Activated CD4-positive, alpha-beta T cell treated with anti-CD3 and anti-CD28 coated beads, Interleukin-2, amount 50 U/mL, for 16 hours (primary cell): Measurements from ENCODE around the gene NXPH4.

Experiments used
- DNase-seq: peaks from one replicate; pipeline ENCODE4 v3.0.0-alpha.2; 2020

The NXPH4 gene

DNA sequence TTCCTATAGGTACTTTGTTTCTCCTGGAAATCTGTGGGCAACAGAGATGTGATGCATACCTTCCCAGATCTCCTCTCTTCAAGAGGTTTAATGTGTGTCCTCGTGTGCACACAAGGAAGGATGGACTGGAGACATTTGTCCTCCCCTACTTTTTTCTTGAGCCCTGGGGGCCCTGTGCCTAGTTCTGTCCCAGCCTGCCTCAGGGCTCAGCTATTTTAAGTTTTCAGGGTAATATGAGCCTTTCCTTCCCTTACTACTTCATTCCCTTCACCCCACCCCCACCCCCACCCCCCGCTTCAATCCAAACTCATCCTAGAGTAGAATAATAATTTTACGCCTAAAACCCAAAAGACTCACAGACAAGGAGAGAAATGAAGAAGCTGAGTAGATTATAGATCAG is 33.9 kb downstream of the NXPH4 start:
- DNase-seq = no peak

DNA sequence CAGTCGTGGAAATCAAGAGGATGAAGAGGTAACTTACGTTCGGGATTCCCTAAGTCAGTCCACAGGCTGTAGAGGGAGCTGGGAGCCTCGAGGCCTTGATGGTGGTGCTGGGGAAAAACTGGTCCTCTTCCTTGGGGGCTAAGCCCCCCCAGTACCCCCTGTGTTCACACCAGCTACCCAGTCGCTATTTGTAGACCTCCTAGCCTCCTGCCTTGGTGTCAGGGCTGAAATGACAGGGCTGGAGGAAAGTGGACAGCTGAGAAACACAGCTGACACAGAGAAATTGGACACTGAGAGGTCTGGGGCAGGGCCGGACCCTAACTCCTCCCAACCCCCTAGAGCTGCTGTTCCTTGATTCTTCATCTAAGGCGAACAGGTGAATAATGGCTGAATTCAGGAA is 34.4 kb downstream of the NXPH4 start, which contains the start of gene STAC3:
Gene STAC3, minus strand, starts transcription at position 232 of the 400 bp plus-strand sequence. CDS start 1,551 bp downstream, outside the sequence.
- no peak for DNase-seq

DNA sequence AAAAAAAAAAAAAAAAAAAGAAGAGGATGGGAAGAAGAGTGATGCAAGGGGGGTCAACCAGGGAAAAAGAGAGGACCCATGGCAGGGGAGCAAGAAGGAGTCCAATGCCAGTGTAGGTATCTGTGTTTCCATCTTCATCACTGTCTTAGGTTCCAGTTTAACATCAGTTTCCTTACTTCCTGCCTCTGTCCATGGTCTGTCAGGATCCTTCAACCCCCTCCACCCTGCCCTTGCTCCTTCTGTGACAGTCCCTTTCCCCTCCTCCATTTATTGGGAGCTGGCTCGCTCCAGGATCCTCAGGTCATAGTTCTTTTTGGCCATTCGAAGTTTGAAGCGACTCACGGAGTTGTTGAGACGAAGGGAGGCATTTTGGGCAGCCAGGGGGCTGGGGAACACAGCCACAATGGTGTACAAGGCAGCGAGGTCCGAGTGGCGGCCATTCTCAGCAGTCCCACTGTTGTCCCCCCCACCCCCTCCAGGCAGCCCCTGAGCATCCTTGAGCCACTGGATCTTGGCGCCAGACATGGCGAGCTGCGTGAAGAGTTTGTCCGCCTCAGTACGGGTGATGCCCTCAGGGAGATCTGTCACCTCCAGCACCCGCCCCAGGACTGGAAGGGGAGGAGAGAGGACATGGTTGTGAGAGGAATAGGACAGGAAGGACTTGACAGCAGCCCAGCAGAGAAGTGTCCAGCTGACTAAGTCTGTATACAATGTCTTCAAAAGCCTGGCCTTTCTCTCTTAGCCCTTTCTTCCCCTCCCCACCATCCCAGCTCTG is 38.1 kb downstream of the NXPH4 start:
- DNase-seq = no peak

DNA sequence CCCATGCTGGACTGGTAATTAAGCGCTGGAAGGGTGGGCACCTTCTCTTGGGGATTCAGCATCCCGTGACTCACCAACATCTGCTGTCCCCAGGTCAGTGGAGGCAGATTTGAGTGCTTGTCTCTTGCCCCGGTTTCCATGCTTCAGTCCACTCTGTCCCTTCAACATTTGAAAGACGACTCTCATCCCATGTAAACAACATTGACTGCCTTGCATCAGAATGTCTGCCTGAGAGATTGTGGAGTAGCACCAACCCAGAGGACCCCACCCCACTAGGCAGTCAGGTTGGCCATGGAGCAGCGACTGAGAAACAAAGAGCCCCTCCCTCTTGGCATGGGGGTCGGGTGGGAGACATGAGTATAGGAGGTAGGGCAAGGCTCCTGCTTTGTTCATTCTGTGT is 39.3 kb downstream of the NXPH4 start:
- DNase-seq = no peak

DNA sequence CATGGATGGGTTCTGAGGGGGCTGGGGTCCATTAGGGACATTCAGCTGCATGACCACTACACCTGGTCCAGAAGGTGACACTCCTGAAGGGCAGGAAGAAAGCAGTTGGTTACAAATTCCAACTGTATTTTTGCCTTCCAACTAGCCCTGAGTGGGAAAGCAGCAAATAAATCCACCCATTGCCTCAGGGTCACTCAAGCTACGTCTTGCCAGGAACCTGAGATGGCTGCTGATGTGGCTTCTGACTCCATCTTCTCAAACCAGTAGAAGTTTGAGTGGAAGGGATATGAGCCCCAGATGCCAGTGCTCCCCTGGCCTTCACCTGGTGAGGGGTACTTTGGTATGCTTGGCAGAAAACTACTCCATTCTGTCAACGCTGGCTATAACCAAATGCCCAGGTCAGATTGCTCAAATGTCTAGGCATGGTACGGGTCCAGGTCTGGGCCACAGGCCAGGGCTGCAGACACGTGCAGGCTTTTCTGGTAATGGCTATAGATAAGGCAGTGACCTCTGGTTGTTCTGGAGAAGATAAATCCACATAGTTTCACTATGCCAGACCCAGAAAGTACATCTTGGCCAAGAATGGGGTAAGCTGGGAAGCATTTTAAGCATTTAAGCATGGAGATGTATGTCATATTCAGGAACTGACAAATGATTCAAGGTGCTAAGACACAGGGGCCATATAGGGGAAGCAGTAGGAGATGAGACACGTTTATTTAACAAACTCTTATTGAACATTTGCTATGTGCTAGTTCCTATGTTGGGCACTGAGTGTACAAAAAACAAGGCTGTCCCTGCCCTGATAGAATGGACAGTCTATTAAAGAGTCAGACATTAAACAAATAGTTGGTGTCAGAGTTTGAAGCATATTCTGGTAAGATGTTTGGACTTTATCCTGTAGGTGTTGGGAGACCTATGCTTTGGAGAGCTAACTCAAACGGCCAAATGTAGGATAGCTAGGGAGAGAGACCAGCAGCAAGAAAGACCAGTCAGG is 42.7 kb downstream of the NXPH4 start:
- DNase-seq = no peak

DNA sequence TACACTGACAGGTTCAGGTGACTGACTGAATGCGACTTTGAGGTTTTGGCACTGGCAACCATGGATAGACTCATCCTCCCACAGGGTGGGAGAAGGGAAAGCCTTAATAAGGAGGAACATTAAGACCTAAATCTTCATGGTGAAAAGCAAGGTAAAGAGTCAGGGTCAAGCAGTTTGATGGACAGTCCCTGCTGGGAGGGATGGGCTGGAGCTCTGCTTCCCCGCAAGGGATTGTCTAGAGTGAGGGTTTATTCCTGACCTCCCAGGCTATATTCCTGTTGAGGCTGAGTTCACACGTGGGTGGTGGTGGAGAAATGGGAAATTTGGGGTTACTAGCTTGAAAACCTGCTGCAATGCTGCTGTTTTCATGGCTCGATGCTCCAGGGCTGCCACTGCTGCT is 43.8 kb downstream of the NXPH4 start:
- no peak for DNase-seq

DNA sequence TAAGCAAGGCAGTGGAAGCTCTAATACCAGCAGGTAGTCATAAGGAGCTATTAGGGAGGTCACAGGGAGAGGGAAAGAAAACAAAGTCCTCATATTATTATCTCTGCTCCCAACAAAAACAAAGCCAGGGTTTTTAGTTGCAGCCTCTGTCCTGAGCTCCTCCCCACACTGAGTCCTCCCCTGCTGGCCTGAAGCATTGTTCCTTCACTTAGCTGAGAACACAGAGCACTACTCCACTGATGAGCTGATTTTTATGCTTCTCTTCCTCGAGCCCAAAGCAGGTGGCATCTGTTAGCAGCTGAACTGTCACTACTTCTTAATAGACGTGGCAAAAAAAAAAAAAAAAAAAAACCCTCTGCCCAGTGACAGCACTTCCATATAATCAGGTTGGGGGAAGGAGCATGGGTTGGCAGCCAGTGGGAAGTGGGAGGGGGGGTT is 44.9 kb downstream of the NXPH4 start:
- no peak for DNase-seq

DNA sequence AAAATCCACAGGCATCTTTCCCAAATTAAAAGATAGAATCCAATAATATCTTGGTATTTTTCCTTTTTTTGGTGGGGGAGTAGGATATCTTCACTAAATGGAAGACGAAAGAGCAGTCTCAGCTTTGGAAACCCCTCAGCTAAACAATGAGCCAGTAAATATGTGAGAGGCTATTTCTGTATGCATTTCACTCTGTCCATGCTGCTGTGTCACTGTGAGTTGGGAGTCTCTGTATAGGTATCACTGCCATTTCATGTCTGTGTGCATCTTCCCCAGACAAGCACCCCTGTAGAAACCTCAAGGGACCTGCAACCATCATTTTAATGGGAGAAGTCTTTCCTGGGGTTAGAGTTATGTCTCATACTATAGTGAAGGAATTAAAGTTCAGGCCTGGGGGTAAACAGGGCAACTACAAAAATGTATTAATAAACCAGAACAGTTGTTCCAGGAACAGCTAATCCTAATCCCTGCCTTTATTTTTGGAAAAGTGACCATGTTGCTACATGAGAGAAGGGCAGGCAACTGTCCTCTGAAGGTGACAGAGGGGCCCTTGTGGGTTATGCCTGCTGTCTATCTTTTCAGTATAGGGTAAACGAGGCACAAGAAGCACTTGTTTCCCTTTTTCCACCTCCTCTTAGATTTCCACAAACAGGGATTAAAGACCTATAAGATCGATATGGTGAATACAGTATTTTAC is 45.7 kb downstream of the NXPH4 start:
- DNase-seq = no peak

DNA sequence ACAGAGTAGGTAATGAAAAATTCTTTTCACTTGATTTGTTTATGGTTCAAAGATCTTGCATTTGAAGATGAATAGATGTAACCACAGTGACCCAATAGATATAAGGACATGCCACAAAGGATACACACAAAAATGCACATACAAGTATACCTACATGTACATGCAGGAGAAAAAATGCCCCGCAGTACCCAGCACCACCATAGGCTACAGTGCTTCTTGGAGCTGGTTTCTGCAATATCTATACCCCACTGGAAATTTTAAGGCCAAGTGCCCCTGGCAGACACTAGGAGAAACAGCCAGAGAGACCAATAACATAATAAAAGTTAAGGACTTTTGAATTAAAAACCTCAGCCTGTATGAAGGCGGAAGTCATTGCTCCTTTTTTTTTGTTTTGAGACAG is 46.5 kb downstream of the NXPH4 start:
- no peak for DNase-seq

DNA sequence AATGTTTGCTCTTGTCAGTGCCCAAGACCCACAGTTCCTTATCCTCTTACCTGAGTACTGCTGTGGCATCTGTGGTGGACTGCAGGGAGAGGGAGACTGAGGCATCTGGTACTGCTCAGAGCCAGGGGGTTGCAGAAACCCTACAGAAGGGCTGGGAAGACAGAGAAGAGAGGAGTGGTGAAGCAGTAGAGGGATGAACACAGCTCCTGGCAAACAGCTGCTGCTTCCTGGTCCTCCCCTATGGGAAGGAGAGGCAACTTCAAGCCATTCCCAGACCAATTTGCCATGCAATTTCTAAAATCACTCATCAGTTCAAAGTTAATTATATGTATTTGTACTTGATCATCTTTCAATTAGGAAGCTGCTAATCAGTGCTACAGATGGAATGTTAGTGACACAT is 50.1 kb downstream of the NXPH4 start:
- DNase-seq = no peak

DNA sequence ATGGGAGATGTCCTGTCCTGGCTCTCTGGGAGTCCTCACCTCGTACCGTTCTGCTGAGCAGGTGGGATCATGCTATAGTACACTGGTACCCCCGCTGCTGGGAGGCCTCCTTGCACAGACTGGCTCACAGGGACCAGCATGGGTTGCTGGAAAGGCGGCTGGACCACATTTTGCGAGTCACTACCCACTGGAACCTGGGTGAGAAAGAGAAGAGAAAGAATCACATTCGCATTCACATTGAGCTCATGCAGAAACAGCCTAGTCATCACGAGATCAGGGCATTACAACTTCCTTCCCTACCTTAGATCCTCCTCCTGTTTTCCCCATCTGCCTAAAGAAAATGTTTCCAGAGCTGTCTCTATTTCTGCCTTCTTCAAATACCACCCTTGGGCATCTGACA is 51.7 kb downstream of the NXPH4 start:
- peak; percentile 9 for DNase-seq

DNA sequence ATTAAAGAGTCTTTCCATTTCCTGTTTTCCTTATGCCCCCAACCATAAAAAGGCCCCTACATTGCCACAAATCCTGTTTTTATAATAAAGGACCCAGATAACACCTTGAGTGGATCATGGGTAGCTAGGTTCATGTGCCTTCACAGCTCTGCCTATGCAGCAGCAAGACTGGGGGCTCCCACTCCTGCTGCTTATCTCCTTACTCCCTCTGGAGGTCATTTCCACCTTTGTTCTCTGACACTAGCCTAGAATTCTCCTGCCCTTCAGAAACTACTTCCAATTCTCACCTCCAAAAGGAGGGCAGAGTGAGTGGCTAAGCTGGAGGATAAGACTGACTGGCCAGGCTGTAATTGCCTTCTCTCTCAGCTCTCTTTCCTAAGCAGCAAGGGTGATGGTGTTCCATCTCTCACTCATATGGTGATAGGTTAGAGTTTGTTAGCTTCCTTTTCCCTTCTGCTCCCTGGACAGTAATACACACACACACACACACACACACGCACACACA is 54.4 kb downstream of the NXPH4 start:
- no peak for DNase-seq

DNA sequence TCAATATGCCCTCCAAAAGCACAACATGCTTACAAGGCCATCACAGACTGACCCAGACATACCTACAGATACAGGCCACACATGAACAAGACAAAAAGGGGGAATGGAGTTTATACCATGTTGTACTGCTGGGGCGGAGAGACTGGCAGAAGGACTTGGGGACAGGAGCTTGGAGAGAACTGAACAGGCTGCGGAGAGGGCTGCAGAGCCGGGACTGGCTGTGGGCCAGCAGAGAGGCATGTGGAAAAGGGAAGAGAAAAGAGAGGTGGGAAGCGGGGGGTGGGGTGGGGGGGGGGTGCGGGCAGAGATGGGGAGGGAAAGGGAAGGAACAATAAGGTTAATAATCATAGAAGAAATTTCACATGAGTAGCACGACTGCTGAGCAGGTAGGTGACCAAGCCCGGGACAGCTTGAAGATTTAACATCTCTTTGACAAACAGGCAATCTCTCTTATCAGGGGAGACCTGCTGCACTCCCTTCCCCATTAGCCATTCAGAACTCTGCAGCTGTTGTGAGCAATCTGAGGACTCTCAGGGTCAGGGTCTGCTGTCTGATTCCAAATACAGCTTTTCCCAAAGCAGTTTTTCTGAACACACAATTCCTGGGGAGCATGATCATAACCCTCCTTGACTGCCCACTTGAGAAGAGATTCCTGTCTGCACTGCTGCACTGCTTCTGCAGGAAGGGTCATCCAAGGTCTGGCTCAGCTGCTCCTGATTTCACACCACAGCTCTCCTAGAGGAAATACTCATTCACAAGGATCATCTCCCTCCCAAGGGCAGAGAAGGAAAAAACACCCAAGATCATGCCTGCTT is 56.0 kb downstream of the NXPH4 start:
- DNase-seq = no peak

DNA sequence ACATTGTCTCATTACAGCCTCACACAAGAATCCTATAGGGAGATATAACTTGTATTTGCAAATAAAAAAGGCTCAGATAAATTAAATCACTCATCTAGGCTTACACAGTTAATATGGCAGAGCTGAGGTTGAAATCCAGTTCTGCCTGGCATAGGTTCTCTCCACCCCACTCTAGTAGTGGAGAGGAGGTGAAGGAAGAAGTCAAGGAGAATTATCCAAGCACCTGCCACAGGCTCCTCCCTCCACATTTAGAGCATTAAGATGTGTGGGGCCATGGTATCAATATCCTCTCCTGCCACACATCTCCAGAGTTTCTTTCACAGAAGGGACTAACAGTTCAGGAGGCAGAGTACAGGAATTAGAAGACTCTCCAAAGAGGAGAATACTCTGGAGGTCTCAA is 56.9 kb downstream of the NXPH4 start:
- no peak for DNase-seq
